ENCODE measurements around the gene NRSN2.
"Not testable (repeated sequence)": the region's sequence is repeated elsewhere in the genome, so short reads cannot be mapped to it uniquely, and the experiment has no call there.

The NRSN2 gene

GRCh38 chr20:353166-353565, 6.3 kb downstream of the NRSN2 start:
- TF ChIP-seq Cebpa-rat (IDR thresholded peaks at IDR 0.05): no peak
- Histone ChIP-seq H4K20me1 (no peaks in the 10 kb centered on the region), H3K9ac (no peak overlapping the region), H3K4me2 (no peak overlapping the region), H3K27me3 (0 out of 2 replicates have a peak, but pooled peaks cover 4% of the 10 kb centered on the region), H3K36me3 (peaks cover 16% of the 10 kb centered on the region), H3K9me3 (no peaks in the 10 kb centered on the region), H3K4me1 (peaks cover 22% of the 10 kb centered on the region), H3K4me3 (no peak overlapping the region), H3K27ac (no peak overlapping the region)

- no peak overlapping the region for H3K9ac ChIP-seq
- no peak overlapping the region for H3K4me2 ChIP-seq
- no peaks in the 10 kb centered on the region for H4K20me1 ChIP-seq
- H3K4me3 ChIP-seq: no peak overlapping the region
- H3K36me3 ChIP-seq: peaks cover 12% of the 10 kb centered on the region
- H3K9me3 ChIP-seq: no peaks in the 10 kb centered on the region
- no peak for TF ChIP-seq Cebpa-rat (IDR thresholded peaks at IDR 0.05)
- no peak overlapping the region for H3K27ac ChIP-seq
- no peaks in the 10 kb centered on the region for H3K27me3 ChIP-seq
- peaks cover 25% of the 10 kb centered on the region for H3K4me1 ChIP-seq
Observed at GRCh38 chr20:354298-354977, 7.5 kb downstream of the NRSN2 start.

- H3K36me3 ChIP-seq, H3K27ac ChIP-seq, H3K9me3 ChIP-seq, H3K4me2 ChIP-seq, H4K20me1 ChIP-seq, H3K27me3 ChIP-seq, H3K9ac ChIP-seq, H3K4me3 ChIP-seq: not testable (repeated sequence)
- peaks cover 40% of the 10 kb centered on the region for H3K4me1 ChIP-seq
Observed at GRCh38 chr20:356154-356553, 9.2 kb downstream of the NRSN2 start.

- no peaks in the 10 kb centered on the region for H3K9me3 ChIP-seq
- no peak overlapping the region for H3K4me3 ChIP-seq
- H4K20me1 ChIP-seq: no peaks in the 10 kb centered on the region
- peaks cover 5% of the 10 kb centered on the region; the same call in 1 of the 2 replicates for H3K36me3 ChIP-seq
- no peak overlapping the region for H3K27ac ChIP-seq
- H3K4me1 ChIP-seq: peaks cover 46% of the 10 kb centered on the region
- 0 out of 2 replicates have a peak overlapping the region, but pooled peaks have one; percentile 56 for H3K4me2 ChIP-seq
- no peak overlapping the region for H3K9ac ChIP-seq
- H3K27me3 ChIP-seq: no peaks in the 10 kb centered on the region
- TF ChIP-seq Cebpa-rat (IDR thresholded peaks at IDR 0.05): no peak
Observed at GRCh38 chr20:356745-357144, 9.8 kb downstream of the NRSN2 start.

GRCh38 chr20:358891-359555, 12.1 kb downstream of the NRSN2 start:
- no peak for TF ChIP-seq Cebpa-rat (IDR thresholded peaks at IDR 0.05)
- Histone ChIP-seq H3K4me2 (no peak overlapping the region), H3K4me1 (peaks cover 66% of the 10 kb centered on the region), H4K20me1 (no peaks in the 10 kb centered on the region), H3K9ac (no peak overlapping the region), H3K4me3 (no peak overlapping the region), H3K36me3 (no peaks in the 10 kb centered on the region), H3K27me3 (no peaks in the 10 kb centered on the region), H3K9me3 (no peaks in the 10 kb centered on the region), H3K27ac (no peak overlapping the region)

GRCh38 chr20:361561-361960, 14.7 kb downstream of the NRSN2 start:
- peaks cover 66% of the 10 kb centered on the region for H3K4me1 ChIP-seq
- H4K20me1 ChIP-seq: no peaks in the 10 kb centered on the region
- H3K36me3 ChIP-seq: no peaks in the 10 kb centered on the region
- H3K9me3 ChIP-seq: no peaks in the 10 kb centered on the region
- no peak overlapping the region for H3K9ac ChIP-seq
- peak overlapping the region; percentile 77 for H3K4me2 ChIP-seq
- no peak overlapping the region for H3K4me3 ChIP-seq
- TF ChIP-seq Cebpa-rat (IDR thresholded peaks at IDR 0.05): no peak
- peak overlapping the region; percentile 66 for H3K27ac ChIP-seq
- no peaks in the 10 kb centered on the region for H3K27me3 ChIP-seq

- Histone ChIP-seq H3K36me3 (no peaks in the 10 kb centered on the region), H3K4me2 (peak overlapping the region; percentile 77), H4K20me1 (no peaks in the 10 kb centered on the region), H3K9ac (no peak overlapping the region; the same call in 1 of the 2 replicates), H3K4me3 (no peak overlapping the region), H3K27ac (peak overlapping the region; percentile 66), H3K9me3 (no peaks in the 10 kb centered on the region), H3K27me3 (no peaks in the 10 kb centered on the region), H3K4me1 (peaks cover 56% of the 10 kb centered on the region)
- TF ChIP-seq Cebpa-rat (IDR thresholded peaks at IDR 0.05): no peak
Observed at GRCh38 chr20:362271-363254, 15.7 kb downstream of the NRSN2 start.

- Histone ChIP-seq H3K36me3 (no peaks in the 10 kb centered on the region), H4K20me1 (no peaks in the 10 kb centered on the region), H3K9me3 (no peaks in the 10 kb centered on the region), H3K4me1 (peaks cover 47% of the 10 kb centered on the region), H3K9ac (no peak overlapping the region; the same call in 1 of the 2 replicates), H3K4me2 (0 out of 2 replicates have a peak overlapping the region, but pooled peaks have one; percentile 77), H3K4me3 (no peak overlapping the region), H3K27ac (peak overlapping the region; percentile 66), H3K27me3 (no peaks in the 10 kb centered on the region)
- no peak for TF ChIP-seq Cebpa-rat (IDR thresholded peaks at IDR 0.05)
Observed at GRCh38 chr20:363319-364078, 16.6 kb downstream of the NRSN2 start.
